COLO668 (cell line): ENCODE data around the gene FCHSD2.

ENCODE experiments used
- DNase-seq: peaks from one replicate; lab custom pipeline; 2025; ENCODE audit not compliant: unreplicated experiment; lab: John Stamatoyannopoulos, UW

FCHSD2 gene

GRCh38 chr11:73172992-73173656 lies 31.0 kb upstream of the FCHSD2 start:
- no peak for DNase-seq

DNA sequence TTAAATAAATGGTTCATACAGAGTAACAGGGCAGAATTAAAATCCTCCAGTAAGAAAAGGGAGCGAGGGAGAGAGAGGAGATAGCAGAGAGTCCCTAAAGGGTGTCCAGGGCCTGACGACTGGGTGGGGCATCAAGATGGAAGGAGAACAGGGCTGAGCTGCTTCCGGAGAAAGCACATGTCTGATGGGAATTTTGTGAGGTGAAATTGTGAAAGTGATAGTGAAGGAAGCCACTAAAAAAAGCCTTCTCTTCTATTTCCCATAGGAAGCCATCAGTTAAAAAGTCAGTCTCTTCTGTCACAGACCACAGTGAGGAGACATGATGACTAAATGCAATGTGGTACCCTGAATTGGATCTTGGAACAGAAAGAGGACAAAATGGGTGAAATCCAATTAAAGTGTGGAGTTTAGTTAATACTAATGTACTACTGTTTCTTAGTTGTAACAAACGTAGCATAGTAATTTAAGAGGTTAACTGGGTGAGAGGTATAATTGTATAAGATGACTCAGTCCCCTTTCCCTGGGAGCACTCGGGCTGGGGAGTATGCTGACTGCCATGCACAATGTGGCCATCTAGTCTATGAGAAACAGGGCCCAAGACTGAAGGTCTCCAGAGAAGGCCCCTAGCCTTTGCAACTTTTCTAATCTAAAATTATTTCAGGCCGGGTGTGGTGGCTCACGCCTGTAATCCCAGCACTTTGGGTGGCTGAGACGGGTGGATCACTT lies 29.5 kb upstream of the FCHSD2 start:
- no peak for DNase-seq

GRCh38 chr11:73170140-73170539 lies 28.0 kb upstream of the FCHSD2 start:
- no peak for DNase-seq

GRCh38 chr11:73168925-73169579 lies 26.9 kb upstream of the FCHSD2 start:
- DNase-seq: no peak

DNA sequence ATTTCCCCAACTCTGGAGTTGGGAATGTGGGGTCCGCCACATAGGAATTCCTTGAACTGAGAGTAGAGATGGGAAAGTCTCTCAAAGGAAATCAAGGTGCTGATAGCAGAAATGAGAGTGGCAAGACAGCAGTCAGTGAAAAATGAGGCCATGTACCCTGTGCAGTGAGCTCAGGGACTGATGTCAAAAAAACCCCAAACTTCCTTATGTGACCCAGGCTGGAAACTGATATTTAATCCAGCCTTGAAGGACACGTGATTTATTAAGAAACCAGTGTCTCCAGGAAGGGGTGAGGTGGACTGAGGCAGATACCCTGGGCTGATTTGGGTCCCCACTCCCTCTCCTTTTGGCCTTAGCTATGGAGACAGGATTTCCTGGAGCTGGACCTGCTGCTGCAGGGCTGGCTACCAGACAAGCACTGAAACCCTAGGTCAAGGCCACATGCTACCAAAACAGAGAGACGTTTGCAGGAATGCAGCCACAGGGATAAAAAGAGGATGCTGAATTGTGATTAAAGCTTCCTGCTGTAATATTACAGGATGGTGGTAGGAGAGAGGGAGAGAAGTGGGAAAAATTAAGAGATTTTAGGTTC lies 25.3 kb upstream of the FCHSD2 start:
- DNase-seq: no peak

DNA sequence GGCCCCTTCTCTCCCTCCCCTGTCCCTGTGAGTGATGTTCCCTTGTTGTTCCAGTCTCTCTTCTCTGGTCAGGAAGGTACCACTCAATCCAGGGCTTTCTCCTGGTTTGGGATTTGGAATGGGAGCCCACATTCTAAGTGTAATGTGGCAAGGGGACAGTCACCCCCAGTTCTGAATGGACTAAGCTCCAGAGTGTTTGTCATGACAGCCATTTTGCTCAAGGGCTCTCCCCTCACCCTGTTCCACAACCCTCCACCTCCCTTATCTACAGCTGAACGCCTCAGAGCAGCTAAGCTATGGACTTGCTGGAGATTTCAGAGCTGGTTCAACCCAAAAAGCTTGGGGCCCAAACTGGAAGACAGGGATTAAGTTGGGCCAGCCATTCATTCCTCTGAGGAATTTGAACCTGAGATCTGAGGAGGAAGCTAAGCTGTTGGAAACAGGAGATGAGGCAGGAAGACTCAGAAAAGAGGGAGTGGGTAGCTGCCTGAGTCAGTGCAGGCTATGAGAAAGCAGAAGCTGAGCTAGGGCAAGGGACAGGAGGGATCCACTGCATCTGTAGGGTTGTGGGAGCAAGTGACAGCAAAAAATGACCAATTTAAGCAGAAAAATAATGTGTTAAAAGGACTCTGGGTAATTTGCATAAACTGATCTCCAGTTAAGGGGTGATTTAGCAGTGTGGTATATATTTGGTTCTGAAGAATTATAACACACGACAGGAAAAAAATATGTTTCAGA lies 22.9 kb upstream of the FCHSD2 start:
- DNase-seq: no peak

DNA sequence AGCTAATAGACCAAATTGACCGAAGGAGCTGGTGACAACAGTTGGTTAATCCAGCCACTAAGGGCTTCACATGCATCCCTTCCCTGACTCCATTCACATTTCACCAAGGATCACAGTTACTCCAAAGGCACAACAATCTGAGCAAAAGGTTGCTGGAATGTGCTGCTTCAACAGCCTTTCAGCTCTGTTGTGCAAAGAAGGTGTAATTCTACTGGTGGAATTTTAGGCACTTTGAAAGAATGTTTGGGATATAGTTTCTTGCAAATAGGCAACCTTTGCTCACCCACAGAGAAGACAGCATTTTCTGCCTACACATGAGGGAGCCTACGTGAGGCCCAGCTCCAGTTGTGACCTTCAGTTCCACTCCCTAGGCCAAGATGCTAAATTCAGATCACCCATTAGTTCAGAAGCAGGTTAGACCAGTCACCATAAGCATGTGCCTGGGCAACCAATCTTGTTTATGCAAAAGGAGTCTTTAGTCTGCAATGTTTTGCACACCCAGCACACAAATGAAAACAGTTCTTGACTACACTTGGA lies 21.6 kb upstream of the FCHSD2 start:
- no peak for DNase-seq

DNA sequence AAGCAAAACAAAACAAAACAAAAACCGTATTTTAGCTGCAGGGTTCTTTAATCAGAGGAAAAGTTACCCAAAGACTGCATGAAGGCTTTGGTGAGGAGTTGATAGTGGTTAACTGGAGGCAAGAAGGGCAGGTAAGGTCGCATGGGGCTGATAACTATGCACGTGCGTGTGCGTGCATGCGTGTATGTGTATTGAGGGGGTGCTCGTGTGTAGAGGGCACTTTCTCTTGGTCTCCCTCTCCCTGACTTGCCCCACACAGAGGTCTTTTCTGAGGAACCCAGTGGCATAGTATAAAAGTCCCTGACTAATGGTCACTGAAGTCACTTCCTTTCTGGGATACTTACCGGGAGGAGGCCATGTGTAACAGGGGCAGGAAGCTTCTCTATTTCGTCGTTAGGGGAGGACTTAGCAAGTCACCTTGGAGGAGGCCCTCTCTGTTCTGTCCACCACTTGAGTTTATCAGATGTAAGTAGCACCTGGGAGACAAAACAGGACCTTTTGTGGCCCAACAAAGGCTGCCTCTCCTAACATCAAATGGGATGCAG lies 20.1 kb upstream of the FCHSD2 start:
- no peak for DNase-seq

DNA sequence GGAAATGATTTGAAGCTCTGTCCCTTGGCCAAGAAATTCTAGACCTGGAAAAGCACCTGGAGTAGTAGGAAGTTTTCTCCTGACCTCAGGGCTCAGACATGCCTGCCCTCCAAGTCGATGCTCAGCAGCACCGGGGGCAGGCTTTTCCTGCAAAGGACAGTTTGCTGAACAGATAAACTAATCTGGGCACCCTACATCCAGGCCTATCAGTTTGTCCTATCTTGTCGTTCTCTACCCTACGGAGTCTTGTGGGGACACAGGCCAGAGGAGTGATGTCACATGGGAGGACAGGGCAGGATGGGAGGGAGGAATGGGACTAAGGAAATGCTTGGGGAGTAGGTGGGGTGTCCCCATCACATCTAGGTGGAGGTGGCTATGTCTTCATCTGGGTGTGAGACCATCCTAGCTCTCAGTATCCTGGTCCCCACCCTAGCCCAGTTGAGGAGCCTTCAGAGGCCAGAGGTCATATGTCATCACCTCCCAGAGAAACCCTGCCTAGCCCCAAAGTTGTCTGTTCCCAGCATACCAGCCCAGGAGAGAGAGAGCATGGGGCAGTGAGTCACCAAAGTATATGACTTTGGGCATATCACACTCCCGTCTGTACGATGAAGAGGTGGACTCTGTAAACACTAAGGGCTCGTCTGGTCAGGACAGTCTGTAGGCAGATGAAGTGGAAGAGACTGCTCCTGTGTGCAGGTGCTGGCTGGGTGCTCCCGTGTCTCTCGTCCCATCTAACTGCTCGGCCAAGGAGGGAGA lies 18.1 kb upstream of the FCHSD2 start:
- DNase-seq: no peak

DNA sequence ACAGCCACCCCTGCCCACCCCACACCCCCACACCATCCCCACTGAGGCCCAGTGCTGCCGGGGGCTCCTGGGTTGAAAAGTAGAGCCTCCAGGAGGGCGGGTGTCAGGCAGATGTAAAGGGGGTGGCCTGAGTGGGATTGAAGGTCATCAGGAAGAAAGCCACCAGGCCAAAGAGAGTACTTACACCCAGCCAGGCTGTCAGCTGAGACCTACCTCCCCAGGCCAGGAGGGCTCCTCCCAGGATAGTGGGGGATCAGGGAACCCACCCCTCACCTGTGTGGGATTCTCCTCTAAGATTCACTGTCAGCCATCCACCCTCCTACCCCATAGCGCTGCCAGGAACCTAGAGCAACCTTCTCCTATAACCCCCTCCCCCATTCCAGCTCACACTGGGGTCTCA lies 17.2 kb upstream of the FCHSD2 start:
- DNase-seq: no peak

- no peak for DNase-seq
Measured at GRCh38 chr11:73158356-73159051, 16.4 kb upstream of the FCHSD2 start.

DNA sequence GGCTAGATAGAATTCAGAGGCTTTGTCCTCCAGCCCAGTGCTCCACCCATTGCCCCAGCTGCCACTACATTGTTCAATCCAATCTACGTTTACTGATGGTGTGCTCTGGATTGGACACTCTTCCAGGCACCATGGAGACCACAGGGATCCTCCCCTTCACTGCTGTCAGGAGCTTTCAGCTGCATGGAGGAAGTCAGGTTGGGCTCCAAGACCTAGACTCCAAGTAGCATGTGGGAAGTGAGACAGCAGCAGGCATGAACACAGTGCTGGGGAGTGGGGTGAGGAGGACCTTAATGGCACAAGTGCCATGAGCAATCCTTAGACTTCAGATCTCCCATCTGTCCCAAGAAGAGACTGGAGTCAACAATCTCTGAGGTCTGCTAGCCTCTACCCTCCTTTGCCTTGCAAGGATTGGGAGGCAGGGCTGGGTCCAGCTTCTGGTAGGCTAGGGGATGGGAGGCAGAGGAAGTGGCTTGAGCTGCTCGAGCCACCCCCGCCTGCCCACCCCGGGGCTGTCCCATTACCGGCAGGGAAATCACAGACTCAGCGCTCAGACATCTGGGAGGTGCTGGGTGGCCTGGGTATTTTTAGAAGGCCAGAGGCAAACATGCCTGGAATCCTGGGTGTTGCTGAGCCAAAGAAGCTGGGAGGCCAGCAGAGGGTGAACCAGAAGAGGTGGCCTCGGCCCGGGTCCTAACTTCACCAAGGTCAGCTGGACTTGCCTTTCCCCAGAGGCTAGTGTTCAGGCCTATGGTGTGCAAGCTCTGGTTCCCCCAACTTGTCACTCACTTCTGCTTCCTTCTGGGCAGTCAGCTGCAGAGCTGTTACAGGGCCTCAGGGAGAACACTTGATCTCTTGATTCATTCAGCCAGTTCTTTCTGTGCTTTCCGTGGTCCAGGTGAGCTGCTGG lies 15.2 kb upstream of the FCHSD2 start:
- DNase-seq: no peak

DNA sequence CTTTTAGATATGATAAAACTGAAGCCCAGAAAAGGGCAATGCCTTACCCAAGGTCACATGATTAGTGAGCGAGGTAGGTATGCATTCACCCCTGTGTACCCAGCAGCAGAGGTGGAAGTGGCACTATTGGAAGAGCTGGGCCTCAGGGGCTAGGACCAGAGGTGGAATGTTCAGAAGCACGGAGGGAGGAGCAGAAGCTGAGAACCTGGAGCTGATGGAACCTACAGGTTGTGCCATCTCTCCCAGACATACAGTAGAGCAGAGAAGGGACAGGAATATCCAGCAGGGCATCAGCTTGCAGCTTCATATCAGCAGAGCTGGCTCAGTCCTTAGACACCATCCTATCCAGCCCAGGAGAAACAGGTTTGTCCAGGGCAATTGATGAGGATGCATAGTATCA lies 14.6 kb upstream of the FCHSD2 start:
- no peak for DNase-seq

GRCh38 chr11:73156114-73156513 lies 14.0 kb upstream of the FCHSD2 start:
- DNase-seq: no peak

DNA sequence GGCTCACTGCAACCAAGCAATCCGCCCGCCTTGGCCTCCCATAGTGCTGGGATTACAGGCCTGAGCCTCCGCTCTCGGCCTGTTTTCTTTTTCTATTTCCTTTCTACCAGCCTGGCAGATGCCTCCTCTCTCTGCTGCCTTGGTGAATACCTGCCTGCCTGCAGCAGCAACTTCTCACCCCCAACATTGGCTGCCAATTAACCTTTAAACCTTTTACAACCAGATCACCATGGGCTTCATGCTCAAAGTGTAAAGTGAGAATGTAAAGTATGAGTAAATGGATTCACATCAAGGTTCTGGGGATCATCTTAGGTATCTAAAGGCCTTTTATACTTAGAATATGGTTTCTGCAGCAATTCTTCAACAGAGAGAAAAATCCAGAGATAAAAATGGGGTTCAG lies 13.0 kb upstream of the FCHSD2 start:
- no peak for DNase-seq

DNA sequence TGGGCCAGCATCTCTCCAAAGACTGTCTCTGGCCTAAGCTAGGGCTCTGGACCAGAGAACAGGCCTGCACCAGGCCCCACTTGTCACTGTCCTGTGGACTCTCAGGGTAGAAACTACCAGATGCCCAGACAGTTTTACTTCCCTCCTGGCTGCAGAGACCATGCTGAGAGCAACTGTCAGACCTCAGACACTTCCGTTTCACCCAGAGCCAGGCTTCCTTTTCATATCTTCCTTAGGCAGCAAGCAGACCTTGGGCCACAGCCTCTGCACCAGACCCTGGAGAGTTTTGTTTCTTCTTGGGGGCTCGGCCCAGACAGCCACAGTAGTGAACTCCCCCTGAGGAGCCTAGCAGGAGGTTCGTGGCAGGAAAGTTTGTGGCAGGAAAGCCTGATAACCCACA lies 12.1 kb upstream of the FCHSD2 start:
- no peak for DNase-seq

DNA sequence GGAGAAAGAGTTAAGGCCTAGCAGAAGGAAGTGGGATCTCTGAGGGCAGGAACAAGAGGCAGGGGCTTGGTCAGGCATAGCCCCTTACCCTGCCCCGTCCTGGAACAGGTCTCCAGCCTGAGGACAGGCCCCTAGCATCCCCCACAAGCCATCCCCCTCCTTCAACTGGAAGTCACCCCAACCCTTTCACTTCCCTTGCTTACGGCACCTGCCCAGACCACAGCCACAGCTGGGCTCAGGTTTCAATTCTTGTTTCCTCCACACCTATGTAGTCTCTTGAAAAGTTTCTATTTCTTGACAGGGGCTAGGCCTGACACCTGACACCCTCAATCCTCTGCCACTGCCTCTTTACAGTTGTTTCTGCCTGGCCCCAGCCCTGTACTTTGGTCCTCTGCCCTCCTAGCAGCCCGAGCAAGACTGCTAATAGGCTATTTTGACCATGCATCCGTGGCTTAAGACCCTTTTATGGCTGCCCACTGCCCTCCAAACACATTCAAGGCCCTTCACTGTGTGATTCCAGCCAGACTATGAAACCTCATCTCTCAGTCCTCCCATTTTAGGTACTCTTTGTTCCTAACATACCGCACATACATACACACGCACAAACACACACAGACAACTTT lies 10.9 kb upstream of the FCHSD2 start:
- no peak for DNase-seq
